Hematopoietic multipotent progenitor cell treated with erythropoietin and hydrocortisone succinate and interleukin-3 and kit ligand, for 8 days (in vitro differentiated cells): Measurements from ENCODE around the gene USP51.
"Not testable (repeated sequence)": the region's sequence is repeated elsewhere in the genome, so short reads cannot be mapped to it uniquely, and the experiment has no call there.

Source experiments
- DNase-seq: peaks from one replicate; pipeline ENCODE4 v3.0.0-alpha.2; 2015

Gene USP51

GRCh38 chrX:55464050-55464449 lies 25.6 kb downstream of the USP51 start:
- DNase-seq = not testable (repeated sequence)

GRCh38 chrX:55459926-55460325 lies 29.7 kb downstream of the USP51 start:
- DNase-seq = not testable (repeated sequence)

GRCh38 chrX:55459426-55459825 lies 30.2 kb downstream of the USP51 start:
- DNase-seq = not testable (repeated sequence)

- not testable (repeated sequence) for DNase-seq
Observed at GRCh38 chrX:55455708-55456107, 33.9 kb downstream of the USP51 start.

GRCh38 chrX:55452833-55453124 lies 36.9 kb downstream of the USP51 start:
- DNase-seq = peak; percentile 1

GRCh38 chrX:55451990-55452832 lies 37.4 kb downstream of the USP51 start, which contains the start of gene MAGEH1:
Gene MAGEH1, plus strand, starts transcription at chrX:55452127. Its CDS starts 248 bp downstream, at chrX:55452375.
- DNase-seq = peak; percentile 87

GRCh38 chrX:55451626-55451989 lies 38.0 kb downstream of the USP51 start:
- no peak for DNase-seq

- DNase-seq = no peak
Observed at GRCh38 chrX:55451141-55451540, 38.5 kb downstream of the USP51 start.

- peak; percentile 3 for DNase-seq
Observed at GRCh38 chrX:55450259-55450658, 39.4 kb downstream of the USP51 start.

GRCh38 chrX:55443468-55443867 lies 46.2 kb downstream of the USP51 start:
- not testable (repeated sequence) for DNase-seq
